SK-N-SH (cell line): ENCODE data around the gene DHX57. TPM values are rescaled to one million over a fixed set of nuclear protein-coding genes. Genes with fewer than 3 reads are reported as not detected.

ENCODE experiments used
- CTCF ChIA-PET: fragments of 300-600, 350-600 bp; formaldehyde crosslinking; extraction: SDS; loops from one replicate; lab custom pipeline; 2021; lab: Yijun Ruan, JAX
- POLR2A ChIA-PET: fragments of 350-600 bp; sonication (Branson Sonifier 250); formaldehyde crosslinking; extraction: SDS; loops from one replicate; lab custom pipeline; 2020; ENCODE audit warnings: antibody characterized with exemption, inconsistent platforms; lab: Yijun Ruan, JAX
- DNase-seq: peaks from one replicate; pipeline ENCODE4 v3.0.0; 2012
- H2AFZ ChIP-seq: fragments of 200-600 bp; sonication (generic); 2 replicates; pipeline ENCODE4 v1.8.1; 2016; ENCODE audit warnings: antibody characterized with exemption, mild to moderate bottlenecking, low read depth
- H3F3A ChIP-seq: fragments of 200-600 bp; sonication (generic); replicated peaks from 2 replicates; pipeline ENCODE3; 2016; ENCODE audit warnings: antibody characterized with exemption, mild to moderate bottlenecking; ENCODE audit not compliant: insufficient read depth
- H3K27ac ChIP-seq, 2 experiments: fragments of 200-500 bp in 1 of 2; fragments of 200-600 bp in 1 of 2; sonication (Bioruptor generic) in 1 of 2; sonication (generic), shearing (Covaris generic) in 1 of 2; 2 replicates each; pipeline versions ENCODE4 v1.5.1 to v1.6.1; 2014 to 2016; ENCODE audit warnings: low read depth in 2 of 2, inconsistent platforms in 1 of 2, low read length in 1 of 2, mild to moderate bottlenecking in 1 of 2, mixed read lengths in 1 of 2
- H3K27me3 ChIP-seq: fragments of 200-600 bp; sonication (generic), shearing (Covaris generic); 2 replicates; pipeline ENCODE4 v1.6.1; 2016; ENCODE audit warnings: mixed run types; ENCODE audit not compliant: insufficient read depth
- H3K36me3 ChIP-seq, 2 experiments: fragments of 200-500 bp in 1 of 2; fragments of 200-600 bp in 1 of 2; sonication (Bioruptor generic) in 1 of 2; sonication (generic) in 1 of 2; replicated peaks in 1 of 2; 2 replicates each; pipeline versions ENCODE3 to v1.5.1; 2014 to 2016; ENCODE audit warnings: low read length in 1 of 2, mild to moderate bottlenecking in 1 of 2; ENCODE audit not compliant: insufficient read depth in 2 of 2, control insufficient read depth in 1 of 2
- H3K4me1 ChIP-seq, 2 experiments: fragments of 200-500 bp in 1 of 2; fragments of 200-600 bp in 1 of 2; sonication (Bioruptor generic) in 1 of 2; sonication (generic), shearing (Covaris generic) in 1 of 2; 2 replicates each; pipeline versions ENCODE4 v1.5.1 to v1.6.1; 2014 to 2016; ENCODE audit warnings: low read depth in 1 of 2, low read length in 1 of 2, mixed run types in 1 of 2; ENCODE audit not compliant: insufficient read depth in 2 of 2, control insufficient read depth in 1 of 2
- H3K4me2 ChIP-seq: fragments of 200-600 bp; sonication (generic), shearing (Covaris generic); 2 replicates; pipeline ENCODE4 v1.6.1; 2017; ENCODE audit warnings: mixed run types
- H3K4me3 ChIP-seq, 2 experiments: fragments of 200-500 bp in 1 of 2; fragments of 200-600 bp in 1 of 2; sonication (Bioruptor generic) in 1 of 2; sonication (generic), shearing (Covaris generic) in 1 of 2; 2 replicates each; pipeline versions ENCODE4 v1.5.1 to v1.8.1; 2014 to 2016; ENCODE audit warnings: low read depth in 2 of 2, inconsistent platforms in 1 of 2, low read length in 1 of 2, mild to moderate bottlenecking in 1 of 2, mixed read lengths in 1 of 2, moderate library complexity in 1 of 2
- H3K79me2 ChIP-seq: fragments of 200-600 bp; sonication (generic); 2 replicates; pipeline ENCODE4 v1.8.1; 2017; ENCODE audit warnings: mild to moderate bottlenecking; ENCODE audit not compliant: insufficient read depth
- H3K9ac ChIP-seq: fragments of 200-600 bp; sonication (generic); 2 replicates; pipeline ENCODE4 v1.6.1; 2017; ENCODE audit warnings: mixed run types
- H3K9me2 ChIP-seq: fragments of 200-600 bp; sonication (generic); 2 replicates; pipeline ENCODE4 v1.6.1; 2017; ENCODE audit warnings: mixed run types
- H3K9me3 ChIP-seq: fragments of 200-600 bp; sonication (generic); 2 replicates; pipeline ENCODE4 v1.6.1; 2017; ENCODE audit warnings: mixed run types, mild to moderate bottlenecking, moderate library complexity
- H4K20me1 ChIP-seq: fragments of 200-600 bp; sonication (generic); 2 replicates; pipeline ENCODE4 v1.6.1; 2017; ENCODE audit warnings: mild to moderate bottlenecking, mixed run types; ENCODE audit not compliant: insufficient read depth
- ELF1 ChIP-seq: IDR thresholded peaks from 2 replicates; pipeline ENCODE4 v1.4.0; 2012
- FOXJ3 ChIP-seq: sonication (generic); formaldehyde crosslinking; IDR thresholded peaks from 2 replicates; pipeline ENCODE4 v1.5.1; 2020; ENCODE audit warnings: mild to moderate bottlenecking, missing genetic modification reagents
- GABPA ChIP-seq: IDR thresholded peaks from 2 replicates; pipeline ENCODE4 v1.4.0; 2012; ENCODE audit warnings: low read depth, mild to moderate bottlenecking
- JUND ChIP-seq: IDR thresholded peaks from 2 replicates; pipeline ENCODE4 v1.4.0; 2012
- MEF2A ChIP-seq: IDR thresholded peaks from 2 replicates; pipeline ENCODE4 v1.4.0; 2012; ENCODE audit warnings: low read depth, borderline replicate concordance
- RCOR1 ChIP-seq: fragments of 150-350 bp; IDR thresholded peaks from 2 replicates; pipeline ENCODE4 v1.6.1; 2017; ENCODE audit warnings: antibody characterized with exemption, low read length
- RXRA ChIP-seq: IDR thresholded peaks from 2 replicates; pipeline ENCODE4 v1.4.0; 2012; ENCODE audit warnings: low read depth, mild to moderate bottlenecking, borderline replicate concordance
- SIN3A ChIP-seq: IDR thresholded peaks from 2 replicates; pipeline ENCODE4 v1.6.1; 2012; ENCODE audit warnings: low read depth, mild to moderate bottlenecking, low read length, moderate library complexity, borderline replicate concordance
- USF1 ChIP-seq: IDR thresholded peaks from 2 replicates; pipeline ENCODE4 v1.4.0; 2012; ENCODE audit warnings: low read depth, borderline replicate concordance
- USF2 ChIP-seq: fragments of 150-350 bp; IDR thresholded peaks from 2 replicates; pipeline ENCODE4 v1.6.1; 2017; ENCODE audit warnings: antibody characterized with exemption, low read length, low read depth, borderline replicate concordance
- WGBS: methylation state at CpG from one replicate; pipeline ENCODE4 v1.1.6; 2017; ENCODE audit warnings: low lambda C conversion rate; 5-methylcytosine and 5-hydroxymethylcytosine counted together
- polyA plus RNA-seq, 3 experiments: library from polyadenylated mRNA; depleted of rRNA; stranded (reverse); fragments of >200 nt; gene quantifications; 2 replicates each; pipeline ENCODE4 v1.2.3, GENCODE V29; 2012
- TF ChIP-seq, protein P1 (sequence below): fragments of 200-600 bp; sonication (generic); IDR thresholded peaks from 2 replicates; pipeline ENCODE4 v1.6.1; 2017; ENCODE audit warnings: antibody characterized with exemption, mild to moderate bottlenecking, moderate library complexity
- TF ChIP-seq, protein P2 (sequence below): IDR thresholded peaks from 2 replicates; pipeline ENCODE4 v1.6.1; 2012; ENCODE audit warnings: mild to moderate bottlenecking, low read depth, low read length, moderate library complexity
- TF ChIP-seq, protein P3 (sequence below): IDR thresholded peaks from 2 replicates; pipeline ENCODE4; 2012

DHX57 gene
- polyA plus RNA-seq, 1 of the 3 experiments (the other 2 are of a cell fraction), result 12.3 TPM

DNA sequence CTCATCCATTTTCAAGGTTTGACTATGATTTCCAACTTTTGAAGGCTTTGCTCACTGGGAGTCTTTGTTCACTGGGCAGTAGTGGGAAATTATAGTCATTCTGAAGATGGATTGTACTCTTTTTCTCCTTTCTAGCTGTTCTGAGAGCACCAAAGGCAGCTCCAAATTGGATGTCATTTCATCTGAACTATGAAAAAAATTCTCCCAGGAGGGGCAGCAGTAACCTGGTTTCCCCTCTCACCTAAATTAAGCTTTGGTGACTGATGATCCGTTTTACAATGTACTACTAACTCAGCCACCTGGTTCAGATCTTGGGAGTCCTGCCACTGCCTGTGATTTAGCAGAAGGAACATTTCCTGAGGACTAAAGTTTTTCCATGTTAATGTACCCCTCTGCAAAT lies 31.5 kb upstream of the DHX57 start:
- CTCF ChIA-PET, result no interaction called here
- DNase-seq, result no peak
- POLR2A ChIA-PET, result no interaction called here
- Histone ChIP-seq H3K9me3 (no peaks in the 10 kb centered on the region), H3K4me3 (no peak overlapping the region), H3K27me3 (no peaks in the 10 kb centered on the region), H3K4me1 (peaks cover 0 to 17% of the 10 kb centered on the region in 2 experiments; a peak in 1 of 4 replicates), H3K9ac (no peak overlapping the region), H2AFZ (no peak overlapping the region), H3K27ac (no peak overlapping the region), H3F3A (no peaks in the 10 kb centered on the region), H3K9me2 (no peaks in the 10 kb centered on the region), H3K4me2 (no peak overlapping the region), H3K79me2 (no peaks in the 10 kb centered on the region), H4K20me1 (no peaks in the 10 kb centered on the region), H3K36me3 (no peaks in the 10 kb centered on the region)
- WGBS, result 54% methylated on average over 1 of the region's 1 CpG
- TF ChIP-seq FOXJ3, result no peak
- no peak for TF ChIP-seq USF1
- TF ChIP-seq, protein P1, sequence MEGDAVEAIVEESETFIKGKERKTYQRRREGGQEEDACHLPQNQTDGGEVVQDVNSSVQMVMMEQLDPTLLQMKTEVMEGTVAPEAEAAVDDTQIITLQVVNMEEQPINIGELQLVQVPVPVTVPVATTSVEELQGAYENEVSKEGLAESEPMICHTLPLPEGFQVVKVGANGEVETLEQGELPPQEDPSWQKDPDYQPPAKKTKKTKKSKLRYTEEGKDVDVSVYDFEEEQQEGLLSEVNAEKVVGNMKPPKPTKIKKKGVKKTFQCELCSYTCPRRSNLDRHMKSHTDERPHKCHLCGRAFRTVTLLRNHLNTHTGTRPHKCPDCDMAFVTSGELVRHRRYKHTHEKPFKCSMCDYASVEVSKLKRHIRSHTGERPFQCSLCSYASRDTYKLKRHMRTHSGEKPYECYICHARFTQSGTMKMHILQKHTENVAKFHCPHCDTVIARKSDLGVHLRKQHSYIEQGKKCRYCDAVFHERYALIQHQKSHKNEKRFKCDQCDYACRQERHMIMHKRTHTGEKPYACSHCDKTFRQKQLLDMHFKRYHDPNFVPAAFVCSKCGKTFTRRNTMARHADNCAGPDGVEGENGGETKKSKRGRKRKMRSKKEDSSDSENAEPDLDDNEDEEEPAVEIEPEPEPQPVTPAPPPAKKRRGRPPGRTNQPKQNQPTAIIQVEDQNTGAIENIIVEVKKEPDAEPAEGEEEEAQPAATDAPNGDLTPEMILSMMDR, result no peak
- TF ChIP-seq JUND, result no peak
- TF ChIP-seq, protein P2, sequence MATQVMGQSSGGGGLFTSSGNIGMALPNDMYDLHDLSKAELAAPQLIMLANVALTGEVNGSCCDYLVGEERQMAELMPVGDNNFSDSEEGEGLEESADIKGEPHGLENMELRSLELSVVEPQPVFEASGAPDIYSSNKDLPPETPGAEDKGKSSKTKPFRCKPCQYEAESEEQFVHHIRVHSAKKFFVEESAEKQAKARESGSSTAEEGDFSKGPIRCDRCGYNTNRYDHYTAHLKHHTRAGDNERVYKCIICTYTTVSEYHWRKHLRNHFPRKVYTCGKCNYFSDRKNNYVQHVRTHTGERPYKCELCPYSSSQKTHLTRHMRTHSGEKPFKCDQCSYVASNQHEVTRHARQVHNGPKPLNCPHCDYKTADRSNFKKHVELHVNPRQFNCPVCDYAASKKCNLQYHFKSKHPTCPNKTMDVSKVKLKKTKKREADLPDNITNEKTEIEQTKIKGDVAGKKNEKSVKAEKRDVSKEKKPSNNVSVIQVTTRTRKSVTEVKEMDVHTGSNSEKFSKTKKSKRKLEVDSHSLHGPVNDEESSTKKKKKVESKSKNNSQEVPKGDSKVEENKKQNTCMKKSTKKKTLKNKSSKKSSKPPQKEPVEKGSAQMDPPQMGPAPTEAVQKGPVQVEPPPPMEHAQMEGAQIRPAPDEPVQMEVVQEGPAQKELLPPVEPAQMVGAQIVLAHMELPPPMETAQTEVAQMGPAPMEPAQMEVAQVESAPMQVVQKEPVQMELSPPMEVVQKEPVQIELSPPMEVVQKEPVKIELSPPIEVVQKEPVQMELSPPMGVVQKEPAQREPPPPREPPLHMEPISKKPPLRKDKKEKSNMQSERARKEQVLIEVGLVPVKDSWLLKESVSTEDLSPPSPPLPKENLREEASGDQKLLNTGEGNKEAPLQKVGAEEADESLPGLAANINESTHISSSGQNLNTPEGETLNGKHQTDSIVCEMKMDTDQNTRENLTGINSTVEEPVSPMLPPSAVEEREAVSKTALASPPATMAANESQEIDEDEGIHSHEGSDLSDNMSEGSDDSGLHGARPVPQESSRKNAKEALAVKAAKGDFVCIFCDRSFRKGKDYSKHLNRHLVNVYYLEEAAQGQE, result no peak
- no peak for TF ChIP-seq ELF1
- no peak for TF ChIP-seq GABPA
- no peak for TF ChIP-seq SIN3A
- TF ChIP-seq MEF2A, result no peak
- TF ChIP-seq RXRA, result no peak
- no peak for TF ChIP-seq USF2
- no peak for TF ChIP-seq RCOR1
- TF ChIP-seq, protein P3, sequence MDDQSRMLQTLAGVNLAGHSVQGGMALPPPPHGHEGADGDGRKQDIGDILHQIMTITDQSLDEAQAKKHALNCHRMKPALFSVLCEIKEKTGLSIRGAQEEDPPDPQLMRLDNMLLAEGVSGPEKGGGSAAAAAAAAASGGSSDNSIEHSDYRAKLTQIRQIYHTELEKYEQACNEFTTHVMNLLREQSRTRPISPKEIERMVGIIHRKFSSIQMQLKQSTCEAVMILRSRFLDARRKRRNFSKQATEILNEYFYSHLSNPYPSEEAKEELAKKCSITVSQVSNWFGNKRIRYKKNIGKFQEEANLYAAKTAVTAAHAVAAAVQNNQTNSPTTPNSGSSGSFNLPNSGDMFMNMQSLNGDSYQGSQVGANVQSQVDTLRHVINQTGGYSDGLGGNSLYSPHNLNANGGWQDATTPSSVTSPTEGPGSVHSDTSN, result no peak
